Ovary (tissue), 3 donors: ENCODE results near the gene STX8.

ENCODE experiments used
- EP300 ChIP-seq: sonication (generic); formaldehyde crosslinking; IDR thresholded peaks from one replicate; pipeline ENCODE4 v1.6.1; 2017; ENCODE audit warnings: antibody characterized with exemption
- POLR2A ChIP-seq: fragments of 450-650 bp; IDR thresholded peaks from one replicate; pipeline ENCODE4 v1.6.1; 2017; ENCODE audit warnings: antibody characterized with exemption, mild to moderate bottlenecking, moderate library complexity
- TF ChIP-seq, protein P1 (sequence below), 3 donors: fragments of 450-650 bp in 2 of 3; fragments of 200-600 bp in 1 of 3; IDR thresholded peaks; one replicate each; pipeline versions ENCODE4 v1.5.1 to v1.8.0; 2016 to 2022; ENCODE audit warnings: antibody characterized with exemption in 3 of 3, mild to moderate bottlenecking in 1 of 3
- donor health status: DM: no; HTN: no; CAD: no.

DNA sequence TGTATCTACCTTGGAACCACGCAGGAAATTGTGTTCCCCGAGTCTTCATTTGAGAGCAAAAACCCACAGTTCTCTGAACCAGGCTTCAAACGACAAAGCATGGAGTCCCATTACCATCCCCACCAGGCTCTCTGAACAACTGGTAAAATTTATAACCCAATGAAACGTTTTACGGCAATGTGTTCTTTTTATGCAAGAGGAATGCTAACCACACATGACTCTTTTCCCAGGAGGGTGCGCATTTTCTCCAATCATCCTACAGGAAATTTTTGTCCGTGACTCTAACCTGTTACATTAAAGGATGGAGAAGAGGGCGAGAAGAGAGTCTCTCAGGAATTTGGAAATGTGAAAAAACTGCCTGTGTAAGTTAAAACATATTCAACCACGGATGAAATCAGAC lies 17.8 kb downstream of the STX8 start:
- TF ChIP-seq, protein P1, sequence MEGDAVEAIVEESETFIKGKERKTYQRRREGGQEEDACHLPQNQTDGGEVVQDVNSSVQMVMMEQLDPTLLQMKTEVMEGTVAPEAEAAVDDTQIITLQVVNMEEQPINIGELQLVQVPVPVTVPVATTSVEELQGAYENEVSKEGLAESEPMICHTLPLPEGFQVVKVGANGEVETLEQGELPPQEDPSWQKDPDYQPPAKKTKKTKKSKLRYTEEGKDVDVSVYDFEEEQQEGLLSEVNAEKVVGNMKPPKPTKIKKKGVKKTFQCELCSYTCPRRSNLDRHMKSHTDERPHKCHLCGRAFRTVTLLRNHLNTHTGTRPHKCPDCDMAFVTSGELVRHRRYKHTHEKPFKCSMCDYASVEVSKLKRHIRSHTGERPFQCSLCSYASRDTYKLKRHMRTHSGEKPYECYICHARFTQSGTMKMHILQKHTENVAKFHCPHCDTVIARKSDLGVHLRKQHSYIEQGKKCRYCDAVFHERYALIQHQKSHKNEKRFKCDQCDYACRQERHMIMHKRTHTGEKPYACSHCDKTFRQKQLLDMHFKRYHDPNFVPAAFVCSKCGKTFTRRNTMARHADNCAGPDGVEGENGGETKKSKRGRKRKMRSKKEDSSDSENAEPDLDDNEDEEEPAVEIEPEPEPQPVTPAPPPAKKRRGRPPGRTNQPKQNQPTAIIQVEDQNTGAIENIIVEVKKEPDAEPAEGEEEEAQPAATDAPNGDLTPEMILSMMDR (IDR thresholded peaks at IDR 0.05): no peak
- no peak for TF ChIP-seq EP300
- TF ChIP-seq POLR2A: no peak
